Endothelial cell of umbilical vein (primary cell): Measurements from ENCODE around the gene SMCO2. TPM values are rescaled to one million over a fixed set of nuclear protein-coding genes. Genes with fewer than 3 reads are reported as not detected.
A peak's percentile ranks its signal among the peaks of the same experiment; 100 is the strongest.

Experiments used
- BruUV-seq: library from RNA; stranded (reverse); fragments of 400-500 nt; replicated peaks from 2 replicates; lab custom pipeline; 2021; lab: Mats Ljungman, UMichigan
- CTCF ChIA-PET: fragments of 300-600, 350-600 bp; sonication (Branson Sonifier 250); formaldehyde crosslinking; loops from one replicate; lab custom pipeline; 2021; ENCODE audit warnings: antibody characterized with exemption, inconsistent platforms; lab: Charles Lee
- POLR2A ChIA-PET: fragments of 300-600, 350-600 bp; sonication (Branson Sonifier 250); formaldehyde crosslinking; loops from one replicate; lab custom pipeline; 2021; ENCODE audit warnings: antibody characterized with exemption, inconsistent platforms; lab: Charles Lee
- DNase-seq: peaks from one replicate; pipeline ENCODE4 v3.0.0-alpha.2; 2011; ENCODE audit warnings: low read depth, low spot score
- FAIRE-seq: peaks from 2 replicates; lab custom pipeline; 2011; peaks lifted over from hg19 to GRCh38; lab: Jason Lieb, UNC
- H2AFZ ChIP-seq: 2 replicates; pipeline ENCODE4 v1.6.0; 2012; ENCODE audit warnings: low read depth, low read length, control low read depth, inconsistent platforms
- H3K27ac ChIP-seq: 2 replicates; pipeline ENCODE4 v1.5.1; 2011; ENCODE audit warnings: low read depth, mild to moderate bottlenecking, control low read depth, low read length, moderate library complexity; ENCODE audit not compliant: insufficient read depth
- H3K27me3 ChIP-seq, 2 experiments: 2 replicates each; pipeline versions ENCODE4 v1.6.0 to v1.6.1; 2011; ENCODE audit warnings: low read length in 2 of 2, mixed read lengths in 1 of 2; ENCODE audit not compliant: control insufficient read depth in 2 of 2, insufficient read depth in 2 of 2
- H3K36me3 ChIP-seq, 2 experiments: 2 replicates in 1 of 2; 3 replicates in 1 of 2; pipeline ENCODE4 v1.5.1; 2011; ENCODE audit warnings: low read length in 2 of 2, mild to moderate bottlenecking in 1 of 2, moderate library complexity in 1 of 2; ENCODE audit not compliant: control insufficient read depth in 2 of 2, insufficient read depth in 2 of 2; ENCODE audit errors: extremely low read depth in 1 of 2
- H3K4me1 ChIP-seq: 3 replicates; pipeline ENCODE4 v1.5.1; 2011; ENCODE audit warnings: mild to moderate bottlenecking, low read length; ENCODE audit not compliant: control insufficient read depth, insufficient read depth; ENCODE audit errors: extremely low read depth
- H3K4me2 ChIP-seq: 2 replicates; pipeline ENCODE4 v1.6.1; 2011; ENCODE audit warnings: low read length, control low read depth, mixed read lengths; ENCODE audit not compliant: insufficient read depth
- H3K4me3 ChIP-seq, 3 experiments: fragments of 200-600 bp in 1 of 3; sonication (generic), shearing (Covaris generic) in 1 of 3; replicated peaks in 1 of 3; 2 replicates each; pipeline ENCODE4 v1.5.1; 2011 to 2016; ENCODE audit warnings: control low read depth in 3 of 3, low read length in 3 of 3, mild to moderate bottlenecking in 2 of 3, inconsistent platforms in 1 of 3, low read depth in 1 of 3, moderate library complexity in 1 of 3; ENCODE audit not compliant: insufficient read depth in 1 of 3
- H3K79me2 ChIP-seq: 2 replicates; pipeline ENCODE4 v1.6.0; 2012; ENCODE audit warnings: low read length, inconsistent platforms; ENCODE audit not compliant: control insufficient read depth, insufficient read depth
- H3K9ac ChIP-seq: replicated peaks from 2 replicates; pipeline ENCODE3; 2011; ENCODE audit warnings: low read length, control low read depth; ENCODE audit not compliant: insufficient read depth; ENCODE audit errors: extremely low read depth
- H3K9me1 ChIP-seq: replicated peaks from 3 replicates; pipeline ENCODE4 v1.6.0; 2011; ENCODE audit warnings: mild to moderate bottlenecking, low read length; ENCODE audit not compliant: control insufficient read depth, insufficient read depth; ENCODE audit errors: extremely low read depth
- H3K9me3 ChIP-seq: replicated peaks from 2 replicates; pipeline ENCODE4 v1.5.1; 2012; ENCODE audit warnings: low read length, inconsistent platforms; ENCODE audit not compliant: control insufficient read depth, insufficient read depth
- H4K20me1 ChIP-seq: replicated peaks from 2 replicates; pipeline ENCODE3; 2011; ENCODE audit warnings: mild to moderate bottlenecking, low read length; ENCODE audit not compliant: control insufficient read depth, insufficient read depth; ENCODE audit errors: extremely low read depth
- EZH2 ChIP-seq: IDR thresholded peaks from 2 replicates; pipeline ENCODE4 v1.6.1; 2012; ENCODE audit warnings: borderline replicate concordance, low read depth, mild to moderate bottlenecking, moderate library complexity, low read length, inconsistent platforms; ENCODE audit not compliant: severe bottlenecking
- GATA2 ChIP-seq: IDR thresholded peaks from 2 replicates; pipeline ENCODE4 v1.7.0; 2011; ENCODE audit warnings: low read depth, mild to moderate bottlenecking, moderate library complexity, mixed read lengths, low read length; ENCODE audit not compliant: insufficient read length, insufficient read depth
- JUN ChIP-seq: IDR thresholded peaks from 2 replicates; pipeline ENCODE4 v1.6.1; 2011; ENCODE audit warnings: borderline replicate concordance, low read depth; ENCODE audit not compliant: insufficient read length, insufficient read depth
- dilution Hi-C: fragments of 300-500 bp; cut with MboI; formaldehyde crosslinking; loops from one replicate; pipeline ENCODE4 v1.15.0; 2019; ENCODE audit warnings: low sequenced_read_pairs; ENCODE audit not compliant: extremely low pct_ligation_motif_present
- intact Hi-C: fragments of 100-400 bp; cut with micrococcal nuclease; formaldehyde crosslinking; loops from one replicate; pipeline ENCODE4 v1.10.0; 2022
- polyA plus RNA-seq, 4 experiments: library from polyadenylated mRNA; depleted of rRNA in 3 of 4; stranded (reverse) in 3 of 4; unstranded in 1 of 4; fragments of >200 nt; gene quantifications; 2 replicates each; pipeline versions ENCODE4 v1.2.1 to v1.2.3, GENCODE V29; 2011 to 2012; ENCODE audit warnings: missing spikeins in 1 of 4
- total RNA-seq: library from RNA; stranded (reverse); gene quantifications from 2 replicates; pipeline ENCODE4 v1.2.3, GENCODE V29; 2021
- TF ChIP-seq, protein P1 (sequence below): IDR thresholded peaks from 2 replicates; pipeline ENCODE4 v1.6.1; 2011; ENCODE audit not compliant: insufficient read depth, insufficient read length

The SMCO2 gene
- total and polyA plus RNA-seq, 2 donors (not counting 3 experiments of a cell fraction or from before 2014, with no cell fraction given) = 0.33 to 0.49 TPM

DNA sequence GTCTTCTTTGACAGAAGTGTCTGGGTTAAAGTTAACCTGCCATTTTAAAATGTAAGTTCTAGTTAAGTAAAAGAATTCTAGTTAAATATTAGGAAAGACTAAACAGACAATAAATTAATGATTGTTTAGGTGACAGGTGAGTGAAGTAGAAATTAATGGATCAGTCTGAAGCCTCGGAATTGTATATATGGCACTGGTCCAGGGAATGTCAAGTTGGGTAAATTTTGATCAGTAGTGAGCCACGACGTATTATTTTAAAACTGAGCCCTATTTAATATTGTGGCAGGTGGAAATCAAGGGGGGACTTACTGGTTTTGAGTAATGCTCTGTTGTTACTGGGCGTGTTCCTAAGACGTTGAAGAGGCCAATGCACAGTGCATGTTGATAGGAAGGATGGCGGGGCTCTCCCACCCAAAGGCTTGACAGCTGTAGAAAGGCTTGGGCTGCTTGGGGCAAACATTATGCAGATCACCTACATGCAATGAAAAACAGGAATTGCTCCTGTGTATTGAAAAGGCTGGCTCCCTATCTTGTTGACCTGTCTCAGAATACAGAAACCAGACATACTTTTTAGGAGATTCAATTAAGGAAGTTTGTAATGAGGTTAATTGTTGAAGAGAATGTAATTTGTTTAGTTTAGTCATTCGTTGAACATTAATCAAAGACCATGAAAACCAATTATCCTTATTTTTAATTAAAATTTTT lies 71.6 kb downstream of the SMCO2 start:
- TF ChIP-seq JUN (no peak), EZH2 (no peak)
- TF ChIP-seq, protein P1, sequence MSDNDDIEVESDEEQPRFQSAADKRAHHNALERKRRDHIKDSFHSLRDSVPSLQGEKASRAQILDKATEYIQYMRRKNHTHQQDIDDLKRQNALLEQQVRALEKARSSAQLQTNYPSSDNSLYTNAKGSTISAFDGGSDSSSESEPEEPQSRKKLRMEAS = no peak
- intact Hi-C loops = no loop called here
- CTCF ChIA-PET = no interaction called here
- Histone ChIP-seq H4K20me1 (no peaks in the 10 kb centered on the region), H3K9ac (no peak overlapping the region), H3K79me2 (no peaks in the 10 kb centered on the region), H3K9me1 (no peaks in the 10 kb centered on the region), H3K27ac (no peak overlapping the region), H2AFZ (no peak overlapping the region), H3K9me3 (no peaks in the 10 kb centered on the region), H3K36me3 (no peaks in the 10 kb centered on the region), H3K4me1 (peaks cover 8% of the 10 kb centered on the region), H3K4me3 (no peak overlapping the region), H3K27me3 (no peaks in the 10 kb centered on the region), H3K4me2 (no peak overlapping the region)
- DNase-seq (no peak), FAIRE-seq (no peak)
- POLR2A ChIA-PET = no interaction called here
- dilution Hi-C loops = no loop called here
- BruUV-seq = no TSS peak

DNA sequence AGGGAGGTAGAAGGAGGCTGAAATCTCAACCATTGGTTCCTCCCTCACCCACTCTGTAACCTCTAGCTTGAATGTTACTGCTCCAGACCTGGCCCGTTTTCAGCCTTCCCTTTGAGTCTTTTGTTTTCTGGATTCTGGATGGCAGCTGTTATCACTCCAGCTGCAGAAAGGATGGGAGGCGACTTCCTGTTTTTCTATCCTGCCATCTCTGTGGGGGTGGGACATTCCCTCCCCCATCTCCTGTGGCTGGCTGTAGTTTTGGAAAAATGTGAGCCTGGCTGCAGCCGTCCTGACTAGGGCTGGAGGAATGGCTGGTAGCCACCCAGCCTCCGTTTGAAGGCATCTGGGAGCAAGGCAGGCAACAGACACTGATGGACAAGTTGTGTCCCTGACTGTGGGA lies 74.5 kb downstream of the SMCO2 start:
- Histone ChIP-seq H3K4me1 (peaks cover 16% of the 10 kb centered on the region), H3K79me2 (peaks cover 16% of the 10 kb centered on the region), H3K9me1 (no peaks in the 10 kb centered on the region), H3K27ac (no peak overlapping the region), H3K9ac (no peak overlapping the region), H2AFZ (peak overlapping the region; percentile 44), H3K4me2 (no peak overlapping the region), H3K4me3 (no peak overlapping the region), H3K36me3 (no peaks in the 10 kb centered on the region), H4K20me1 (no peaks in the 10 kb centered on the region), H3K27me3 (no peaks in the 10 kb centered on the region), H3K9me3 (no peaks in the 10 kb centered on the region)
- peak; percentile 46 for DNase-seq
- dilution Hi-C loops = no loop called here
- FAIRE-seq = no peak
- ChIA-PET POLR2A (no interaction called here), CTCF (interaction anchor here (0.9 to 1.1 kb wide), 2 partner anchors 13 to 96 kb away, joined by 3 read pairs; no protein-coding TSS in a partner anchor)
- peak; percentile 12 for TF ChIP-seq GATA2
- TF ChIP-seq, protein P1 = no peak
- BruUV-seq = no TSS peak
- intact Hi-C loops = no loop called here
